IMR-90 (cell line): ENCODE data around the gene NCAM1. TPM values are rescaled to one million over a fixed set of nuclear protein-coding genes. Genes with fewer than 3 reads are reported as not detected.

Source experiments
- ATAC-seq: fragments of 200-7000 bp; cut with Tn5 transposase; 2 replicates; pipeline ENCODE4 v1.9.1; 2020; ENCODE audit warnings: low read depth, mild to moderate bottlenecking, moderate library complexity
- BruUV-seq: library from RNA; stranded (reverse); fragments of 400-500 nt; replicated peaks from 2 replicates; lab custom pipeline; 2021; lab: Mats Ljungman, UMichigan
- CTCF ChIA-PET: fragments of 300-600 bp; formaldehyde crosslinking; extraction: SDS; loops from one replicate; lab custom pipeline; 2021; ENCODE audit warnings: antibody characterized with exemption; lab: Yijun Ruan, JAX
- POLR2A ChIA-PET: fragments of 300-600 bp; sonication (Branson Sonifier 250); formaldehyde crosslinking; loops from one replicate; lab custom pipeline; 2022; ENCODE audit warnings: antibody characterized with exemption; ENCODE audit not compliant: unreplicated experiment; lab: Charles Lee
- DNase-seq: peaks from one replicate; pipeline ENCODE4 v3.0.0; 2013
- H2AFZ ChIP-seq: replicated peaks from 2 replicates; pipeline ENCODE3; 2013; ENCODE audit warnings: low read length, mild to moderate bottlenecking; ENCODE audit not compliant: poor library complexity
- H2AK5ac ChIP-seq: 2 replicates; pipeline ENCODE4 v1.6.1; 2013; ENCODE audit warnings: low read depth, low read length, inconsistent platforms
- H2AK9ac ChIP-seq: replicated peaks from 2 replicates; pipeline ENCODE3; 2013; ENCODE audit warnings: mild to moderate bottlenecking, low read depth, low read length, moderate library complexity; ENCODE audit not compliant: poor library complexity
- H2BK120ac ChIP-seq: 2 replicates; pipeline ENCODE4 v1.6.1; 2013; ENCODE audit warnings: low read depth, low read length, inconsistent platforms
- H2BK15ac ChIP-seq: 3 replicates; pipeline ENCODE4 v1.6.1; 2013; ENCODE audit warnings: low read depth, low read length, inconsistent platforms
- H2BK20ac ChIP-seq: 2 replicates; pipeline ENCODE4 v1.6.1; 2013; ENCODE audit warnings: low read depth, mild to moderate bottlenecking, inconsistent platforms, low read length, moderate library complexity
- H2BK5ac ChIP-seq: 2 replicates; pipeline ENCODE4 v1.6.1; 2013; ENCODE audit warnings: mild to moderate bottlenecking, low read depth, low read length, inconsistent platforms; ENCODE audit not compliant: poor library complexity, severe bottlenecking
- H3K14ac ChIP-seq: replicated peaks from 2 replicates; pipeline ENCODE4 v1.6.1; 2013; ENCODE audit warnings: low read depth, low read length, inconsistent platforms
- H3K18ac ChIP-seq: 2 replicates; pipeline ENCODE4 v1.6.1; 2013; ENCODE audit warnings: low read depth, low read length, control low read depth
- H3K23ac ChIP-seq: 2 replicates; pipeline ENCODE4 v1.6.1; 2013; ENCODE audit warnings: low read depth, low read length, inconsistent platforms
- H3K27ac ChIP-seq: 2 replicates; pipeline ENCODE4 v1.5.1; 2013; ENCODE audit warnings: mild to moderate bottlenecking, control low read depth, low read length; ENCODE audit not compliant: insufficient read depth
- H3K27me3 ChIP-seq: 2 replicates; pipeline ENCODE4 v1.6.1; 2013; ENCODE audit warnings: low read length; ENCODE audit not compliant: control insufficient read depth, insufficient read depth
- H3K36me3 ChIP-seq: 2 replicates; pipeline ENCODE4 v1.6.1; 2013; ENCODE audit warnings: low read length, mixed read lengths; ENCODE audit not compliant: control insufficient read depth, insufficient read depth
- H3K4ac ChIP-seq: 2 replicates; pipeline ENCODE4 v1.6.1; 2013; ENCODE audit warnings: low read depth, low read length, inconsistent platforms
- H3K4me1 ChIP-seq: 2 replicates; pipeline ENCODE4 v1.6.1; 2013; ENCODE audit warnings: low read length, mixed read lengths; ENCODE audit not compliant: control insufficient read depth, insufficient read depth
- H3K4me2 ChIP-seq: 2 replicates; pipeline ENCODE4 v1.6.1; 2013; ENCODE audit warnings: low read depth, mild to moderate bottlenecking, control low read depth, low read length, moderate library complexity
- H3K4me3 ChIP-seq: 2 replicates; pipeline ENCODE4 v1.5.1; 2013; ENCODE audit warnings: low read depth, mild to moderate bottlenecking, control low read depth, low read length, moderate library complexity; ENCODE audit not compliant: insufficient read depth
- H3K56ac ChIP-seq: 2 replicates; pipeline ENCODE4 v1.6.1; 2013; ENCODE audit warnings: low read length, inconsistent platforms; ENCODE audit not compliant: insufficient read depth; ENCODE audit errors: extremely low read depth
- H3K79me1 ChIP-seq, 2 experiments: 2 replicates each; pipeline ENCODE4 v1.6.1; 2013; ENCODE audit warnings: low read length in 2 of 2, inconsistent platforms in 1 of 2, low read depth in 1 of 2
- H3K9ac ChIP-seq: 2 replicates; pipeline ENCODE4 v1.6.1; 2013; ENCODE audit warnings: low read depth, low read length, control low read depth
- H3K9me1 ChIP-seq: 2 replicates; pipeline ENCODE4 v1.6.1; 2013; ENCODE audit warnings: low read length, inconsistent platforms; ENCODE audit not compliant: insufficient read depth
- H3K9me3 ChIP-seq: 2 replicates; pipeline ENCODE4 v1.6.1; 2013; ENCODE audit warnings: low read length; ENCODE audit not compliant: control insufficient read depth, insufficient read depth
- H4K20me1 ChIP-seq: 2 replicates; pipeline ENCODE4 v1.6.1; 2013; ENCODE audit warnings: low read length, inconsistent platforms; ENCODE audit not compliant: insufficient read depth
- H4K5ac ChIP-seq: 2 replicates; pipeline ENCODE4 v1.6.1; 2013; ENCODE audit warnings: mild to moderate bottlenecking, low read depth, low read length, control low read depth
- H4K8ac ChIP-seq, 2 experiments: 2 replicates each; pipeline ENCODE4 v1.6.1; 2013; ENCODE audit warnings: low read depth in 2 of 2, low read length in 2 of 2, control low read depth in 1 of 2, inconsistent platforms in 1 of 2
- H4K91ac ChIP-seq: 2 replicates; pipeline ENCODE4 v1.6.1; 2013; ENCODE audit warnings: low read depth, low read length, inconsistent platforms; ENCODE audit not compliant: insufficient read depth
- BHLHE40 ChIP-seq: fragments of 150-350 bp; IDR thresholded peaks from 2 replicates; pipeline ENCODE4 v1.6.1; 2016; ENCODE audit warnings: mild to moderate bottlenecking, low read depth, low read length
- CEBPB ChIP-seq: IDR thresholded peaks from 2 replicates; pipeline ENCODE4 v1.6.1; 2012; ENCODE audit warnings: low read depth, low read length, improper control_type of control experiment
- CHD1 ChIP-seq: IDR thresholded peaks from 2 replicates; pipeline ENCODE4 v1.6.1; 2012; ENCODE audit warnings: low read depth, low read length, improper control_type of control experiment
- FOS ChIP-seq: fragments of 150-350 bp; IDR thresholded peaks from 2 replicates; pipeline ENCODE4 v1.6.1; 2016; ENCODE audit warnings: low read depth, low read length
- MAFK ChIP-seq: IDR thresholded peaks from 2 replicates; pipeline ENCODE4 v1.6.1; 2012; ENCODE audit warnings: low read depth, low read length, improper control_type of control experiment
- MAZ ChIP-seq: IDR thresholded peaks from 2 replicates; pipeline ENCODE4 v1.6.1; 2012; ENCODE audit warnings: low read depth, mild to moderate bottlenecking, low read length, improper control_type of control experiment, moderate library complexity, borderline replicate concordance
- MXI1 ChIP-seq: IDR thresholded peaks from 2 replicates; pipeline ENCODE4 v1.6.1; 2012; ENCODE audit warnings: low read depth, mild to moderate bottlenecking, low read length, moderate library complexity, borderline replicate concordance
- NFE2L2 ChIP-seq: fragments of 150-350 bp; IDR thresholded peaks from 2 replicates; pipeline ENCODE4 v1.6.1; 2016; ENCODE audit warnings: low read depth, mild to moderate bottlenecking, low read length
- RAD21 ChIP-seq: IDR thresholded peaks from 2 replicates; pipeline ENCODE4 v1.6.1; 2012; ENCODE audit warnings: low read length, improper control_type of control experiment
- RCOR1 ChIP-seq: IDR thresholded peaks from 2 replicates; pipeline ENCODE4 v1.6.1; 2012; ENCODE audit warnings: mild to moderate bottlenecking, low read length, improper control_type of control experiment; ENCODE audit not compliant: insufficient replicate concordance
- RFX5 ChIP-seq: IDR thresholded peaks from 2 replicates; pipeline ENCODE4 v1.8.0; 2012; ENCODE audit warnings: low read depth, mild to moderate bottlenecking, low read length, moderate library complexity
- SMC3 ChIP-seq: fragments of 150-350 bp; IDR thresholded peaks from 2 replicates; pipeline ENCODE4 v1.6.1; 2016; ENCODE audit warnings: low read depth, mild to moderate bottlenecking, antibody characterized with exemption, low read length, moderate library complexity
- WGBS, 2 experiments: methylation state at CpG; one replicate each; pipeline versions ENCODE4 v1.1.5 to v1.1.7; 2013; ENCODE audit warnings: missing lambda C conversion rate in 2 of 2; ENCODE audit not compliant: insufficient read length in 1 of 2; ENCODE audit errors: extremely low coverage in 2 of 2; 5-methylcytosine and 5-hydroxymethylcytosine counted together
- dilution Hi-C: fragments of 300-500 bp; cut with HindIII; formaldehyde crosslinking; loops from one replicate; pipeline ENCODE4 v1.14.3; 2018; ENCODE audit warnings: low sequenced_read_pairs; ENCODE audit not compliant: unreplicated experiment
- in situ Hi-C: fragments of 300-500 bp; cut with MboI; formaldehyde crosslinking; loops from 3 replicates; pipeline ENCODE4 v1.14.3; 2019; ENCODE audit warnings: low sequenced_read_pairs, inconsistent platforms, mixed read lengths
- intact Hi-C: fragments of 100-400 bp; cut with micrococcal nuclease; formaldehyde crosslinking; loops from 2 replicates; pipeline ENCODE4 v1.10.0; 2022
- polyA plus RNA-seq, 3 experiments: library from polyadenylated mRNA; depleted of rRNA; stranded (reverse); fragments of >200 nt; gene quantifications; 2 replicates each; pipeline ENCODE4 v1.2.3, GENCODE V29; 2012; ENCODE audit warnings: low replicate concordance in 1 of 3
- total RNA-seq: library from RNA; depleted of rRNA; stranded (reverse); fragments of >200 nt; gene quantifications from 2 replicates; pipeline ENCODE4 v1.2.3, GENCODE V29; 2012
- TF ChIP-seq, protein P1 (sequence below): fragments of 150-350 bp; IDR thresholded peaks from 2 replicates; pipeline ENCODE4 v1.6.1; 2017; ENCODE audit warnings: mild to moderate bottlenecking, antibody characterized with exemption, low read length, low read depth
- TF ChIP-seq, protein P2 (sequence below): conservative IDR thresholded peaks from 2 replicates; pipeline ENCODE4 v1.5.1; 2012; ENCODE audit warnings: mild to moderate bottlenecking, low read depth, low read length, improper control_type of control experiment

The NCAM1 gene
- total and polyA plus RNA-seq, 2 of the 4 experiments (the other 2 are of a cell fraction): 0.09 to 0.18 TPM

DNA sequence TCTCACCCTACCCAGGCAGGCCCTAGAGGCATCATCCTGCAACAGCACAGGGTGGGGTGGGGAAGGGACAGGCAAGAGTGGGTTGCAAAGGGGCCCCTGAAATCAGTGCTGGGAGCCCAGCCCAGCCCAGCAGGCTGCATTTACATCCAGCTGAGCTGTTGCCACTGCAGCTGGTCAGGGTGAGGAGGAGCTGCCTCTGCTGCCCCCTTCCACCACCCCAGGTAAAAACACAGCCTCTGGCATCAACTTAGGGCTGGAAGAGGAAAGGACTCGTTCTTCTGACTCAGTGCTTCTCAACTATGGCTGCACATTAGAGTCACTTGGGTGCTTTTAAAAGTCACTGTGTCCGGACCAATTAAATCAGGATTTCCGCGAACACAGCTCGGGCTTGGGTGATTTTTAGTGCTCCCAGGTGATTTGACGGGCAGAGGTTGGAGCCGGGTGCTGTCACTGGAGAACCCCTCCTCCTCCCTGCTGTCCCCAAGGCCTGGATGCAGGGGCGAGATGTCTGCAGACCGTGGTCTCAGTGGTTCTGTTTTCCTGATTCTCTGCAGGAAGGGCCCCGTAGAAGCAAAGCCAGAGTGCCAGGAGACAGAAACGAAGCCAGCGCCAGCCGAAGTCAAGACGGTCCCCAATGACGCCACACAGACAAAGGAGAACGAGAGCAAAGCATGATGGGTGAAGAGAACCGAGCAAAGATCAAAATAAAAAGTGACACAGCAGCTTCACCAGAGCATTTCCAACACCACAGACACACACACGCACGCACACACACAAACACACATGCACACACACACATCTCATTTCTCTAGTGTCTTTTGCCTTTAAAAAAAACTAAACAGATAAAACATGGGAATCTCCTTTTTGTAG is 313.7 kb downstream of the NCAM1 start:
- no peak overlapping the region for H3K4me3 ChIP-seq
- in situ Hi-C loops: loop anchor here (25.0 kb wide), 1 partner anchor 1163 kb away; no protein-coding TSS in a partner anchor
- DNase-seq: no peak
- TF ChIP-seq MXI1: no peak
- no peak for TF ChIP-seq FOS
- no peak for TF ChIP-seq BHLHE40
- TF ChIP-seq NFE2L2: no peak
- TF ChIP-seq RAD21: no peak
- TF ChIP-seq MAFK: no peak
- TF ChIP-seq, protein P1, sequence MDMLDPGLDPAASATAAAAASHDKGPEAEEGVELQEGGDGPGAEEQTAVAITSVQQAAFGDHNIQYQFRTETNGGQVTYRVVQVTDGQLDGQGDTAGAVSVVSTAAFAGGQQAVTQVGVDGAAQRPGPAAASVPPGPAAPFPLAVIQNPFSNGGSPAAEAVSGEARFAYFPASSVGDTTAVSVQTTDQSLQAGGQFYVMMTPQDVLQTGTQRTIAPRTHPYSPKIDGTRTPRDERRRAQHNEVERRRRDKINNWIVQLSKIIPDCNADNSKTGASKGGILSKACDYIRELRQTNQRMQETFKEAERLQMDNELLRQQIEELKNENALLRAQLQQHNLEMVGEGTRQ: no peak
- TF ChIP-seq SMC3: no peak
- TF ChIP-seq, protein P2, sequence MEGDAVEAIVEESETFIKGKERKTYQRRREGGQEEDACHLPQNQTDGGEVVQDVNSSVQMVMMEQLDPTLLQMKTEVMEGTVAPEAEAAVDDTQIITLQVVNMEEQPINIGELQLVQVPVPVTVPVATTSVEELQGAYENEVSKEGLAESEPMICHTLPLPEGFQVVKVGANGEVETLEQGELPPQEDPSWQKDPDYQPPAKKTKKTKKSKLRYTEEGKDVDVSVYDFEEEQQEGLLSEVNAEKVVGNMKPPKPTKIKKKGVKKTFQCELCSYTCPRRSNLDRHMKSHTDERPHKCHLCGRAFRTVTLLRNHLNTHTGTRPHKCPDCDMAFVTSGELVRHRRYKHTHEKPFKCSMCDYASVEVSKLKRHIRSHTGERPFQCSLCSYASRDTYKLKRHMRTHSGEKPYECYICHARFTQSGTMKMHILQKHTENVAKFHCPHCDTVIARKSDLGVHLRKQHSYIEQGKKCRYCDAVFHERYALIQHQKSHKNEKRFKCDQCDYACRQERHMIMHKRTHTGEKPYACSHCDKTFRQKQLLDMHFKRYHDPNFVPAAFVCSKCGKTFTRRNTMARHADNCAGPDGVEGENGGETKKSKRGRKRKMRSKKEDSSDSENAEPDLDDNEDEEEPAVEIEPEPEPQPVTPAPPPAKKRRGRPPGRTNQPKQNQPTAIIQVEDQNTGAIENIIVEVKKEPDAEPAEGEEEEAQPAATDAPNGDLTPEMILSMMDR: no peak
- TF ChIP-seq RFX5: no peak
- no peak for TF ChIP-seq CHD1
- no peak for TF ChIP-seq CEBPB
- no peak for TF ChIP-seq MAZ
- TF ChIP-seq RCOR1: no peak

More for the DNA sequence above, 313.7 kb downstream of the NCAM1 start:
- WGBS, 2 experiments: 92% methylated on average over 7 of the region's 19 CpGs; no CpG with 5 or more reads in 1 of the 2 experiments
- Histone ChIP-seq H3K9me3 (no peaks in the 10 kb centered on the region), H2AK5ac (no peak overlapping the region), H2BK20ac (no peak overlapping the region), H2AFZ (no peak overlapping the region), H3K36me3 (no peaks in the 10 kb centered on the region), H3K27ac (no peak overlapping the region), H3K4ac (no peak overlapping the region), H2BK120ac (no peak overlapping the region), H2BK5ac (no peak overlapping the region), H4K5ac (no peak overlapping the region), H3K14ac (no peak overlapping the region), H2BK15ac (no peak overlapping the region), H3K18ac (no peak overlapping the region), H3K27me3 (no peaks in the 10 kb centered on the region; the same call in 1 of the 2 replicates), H3K23ac (no peak overlapping the region), H3K56ac (no peak overlapping the region), H3K4me2 (no peak overlapping the region), H3K9me1 (no peaks in the 10 kb centered on the region; the same call in 1 of the 2 replicates), H4K20me1 (no peaks in the 10 kb centered on the region), H3K4me1 (no peaks in the 10 kb centered on the region), H3K79me1 (no peaks in the 10 kb centered on the region), H4K91ac (no peak overlapping the region), H4K8ac (no peak overlapping the region), H2AK9ac (no peak overlapping the region), H3K9ac (no peak overlapping the region)
- ChIA-PET CTCF (interaction anchor here (0.5 to 1.6 kb wide), 2 partner anchors 23 to 995 kb away, joined by 3 to 11 read pairs; no protein-coding TSS in a partner anchor), POLR2A (no interaction called here)
- ATAC-seq: no peak
- intact Hi-C loops: no loop called here
- BruUV-seq: no TSS peak
- dilution Hi-C loops: no loop called here
